ENCODE measurements around the gene DNM2.

Gene DNM2

GRCh38 chr19:10690341-10690781 is 27.5 kb upstream of the DNM2 start:
- no peak for DNase-seq (ENCODE audit: low read depth in 2 of 2)

GRCh38 chr19:10691178-10691881 is 26.5 kb upstream of the DNM2 start:
- DNase-seq (ENCODE audit: low read depth in 2 of 2): no peak

- no peak for DNase-seq (ENCODE audit: low read depth in 2 of 2)
These were observed 26.0 kb upstream of the DNM2 start for GRCh38 chr19:10691883-10692282.

DNA sequence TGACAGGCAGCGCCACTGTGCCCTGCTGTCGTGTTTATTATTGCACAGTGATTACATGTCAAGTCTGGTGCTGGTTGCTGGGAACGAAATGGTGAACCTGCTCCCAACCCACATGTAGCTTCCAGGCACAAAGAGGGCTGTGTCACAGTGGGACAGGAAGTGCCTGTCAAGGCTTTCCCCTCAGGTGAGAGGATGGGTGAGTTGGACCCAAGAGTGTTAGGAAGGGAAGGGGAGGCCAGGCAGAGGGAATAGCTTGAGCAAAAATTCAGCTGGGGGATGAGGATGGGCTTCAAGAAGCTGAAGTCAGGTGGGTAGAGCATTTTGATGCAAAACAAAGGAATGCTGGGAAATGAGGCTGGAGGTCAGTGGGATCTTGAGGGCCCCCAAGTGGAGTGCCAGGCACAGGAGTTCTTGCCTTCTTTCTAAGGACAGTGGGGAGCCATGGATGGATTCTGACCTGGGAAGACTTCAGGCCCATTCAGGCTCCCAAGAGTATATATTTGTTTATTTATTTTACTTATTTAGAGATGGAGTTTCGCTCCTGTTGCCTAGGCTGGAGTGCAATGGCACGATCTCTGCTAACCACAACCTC is 25.1 kb upstream of the DNM2 start:
- DNase-seq (ENCODE audit: low read depth in 2 of 2): no peak

GRCh38 chr19:10694706-10695307 is 23.1 kb upstream of the DNM2 start:
- no peak for DNase-seq (ENCODE audit: low read depth in 2 of 2)

GRCh38 chr19:10695401-10696398 is 22.2 kb upstream of the DNM2 start:
- DNase-seq (ENCODE audit: low read depth in 2 of 2): peak; percentile 87 to 89

GRCh38 chr19:10699650-10700335 is 18.1 kb upstream of the DNM2 start:
- peak; percentile 44 to 62 for DNase-seq (ENCODE audit: low read depth in 2 of 2)

DNA sequence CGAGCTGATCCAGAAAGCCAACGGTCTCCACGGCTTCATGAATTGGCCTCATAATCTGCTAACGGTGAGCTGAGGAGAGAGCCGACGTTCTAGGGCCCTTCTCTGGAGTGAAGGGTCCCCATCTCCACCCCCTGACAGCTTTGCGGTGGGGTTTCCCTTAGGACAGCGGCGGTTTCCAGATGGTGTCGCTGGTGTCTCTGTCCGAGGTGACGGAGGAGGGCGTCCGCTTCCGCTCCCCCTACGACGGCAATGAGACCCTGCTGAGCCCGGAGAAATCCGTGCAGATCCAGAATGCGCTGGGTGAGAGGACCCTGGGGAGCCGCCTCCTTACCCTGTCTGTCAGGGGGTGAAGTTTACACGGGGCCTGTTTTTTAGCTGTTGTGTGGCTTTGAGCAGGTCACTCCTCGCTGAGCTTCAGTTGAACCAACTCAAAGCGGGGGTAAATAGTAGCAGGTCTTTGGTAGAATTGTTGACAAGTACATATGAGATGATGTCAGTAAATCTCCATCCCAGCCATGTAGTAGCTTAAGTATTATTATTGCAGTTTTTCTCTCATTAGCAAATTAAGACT is 15.8 kb upstream of the DNM2 start:
- no peak for DNase-seq (ENCODE audit: low read depth in 2 of 2)

DNA sequence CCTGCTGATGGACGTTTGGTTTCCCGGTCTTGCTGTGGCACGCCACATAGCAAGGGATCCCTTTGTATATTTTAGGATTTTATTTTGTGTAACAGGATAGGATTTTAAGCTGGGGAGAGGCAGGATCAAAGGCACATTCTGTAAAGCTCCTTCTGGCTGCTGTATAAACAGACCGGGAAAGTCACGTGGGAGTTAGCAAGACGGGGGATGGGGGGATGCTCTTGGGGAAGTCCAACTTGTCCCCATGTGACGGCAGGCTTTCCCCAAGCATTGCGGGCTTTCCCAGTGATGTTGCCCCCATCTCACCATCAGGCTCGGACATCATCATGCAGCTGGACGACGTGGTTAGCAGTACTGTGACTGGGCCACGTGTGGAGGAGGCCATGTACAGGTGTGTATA is 10.9 kb upstream of the DNM2 start:
- no peak for DNase-seq (ENCODE audit: low read depth in 2 of 2)

- DNase-seq (ENCODE audit: low read depth in 2 of 2): no peak
These were observed 10.4 kb upstream of the DNM2 start for GRCh38 chr19:10707440-10707839.

- DNase-seq (ENCODE audit: low read depth in 2 of 2): no peak
These were observed 9.6 kb upstream of the DNM2 start for GRCh38 chr19:10708291-10708690.

DNA sequence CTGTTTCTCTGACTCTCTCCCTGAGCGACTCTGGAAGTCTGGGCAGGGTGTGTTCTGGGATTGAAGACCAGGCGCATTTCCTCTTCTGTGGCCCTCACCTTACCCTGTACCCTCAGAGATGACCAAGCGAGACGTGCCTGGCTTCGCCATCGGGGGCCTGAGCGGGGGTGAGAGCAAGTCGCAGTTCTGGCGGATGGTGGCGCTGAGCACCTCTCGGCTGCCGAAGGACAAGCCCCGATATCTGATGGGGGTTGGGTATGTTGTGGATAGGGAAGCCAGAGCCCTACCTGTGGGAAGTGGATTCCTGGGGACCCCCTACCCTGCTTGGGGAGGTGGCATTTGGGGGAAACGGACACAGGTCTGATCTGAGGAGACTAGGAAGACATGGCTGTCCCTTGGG is 5.8 kb upstream of the DNM2 start:
- no peak for DNase-seq (ENCODE audit: low read depth in 2 of 2)

DNA sequence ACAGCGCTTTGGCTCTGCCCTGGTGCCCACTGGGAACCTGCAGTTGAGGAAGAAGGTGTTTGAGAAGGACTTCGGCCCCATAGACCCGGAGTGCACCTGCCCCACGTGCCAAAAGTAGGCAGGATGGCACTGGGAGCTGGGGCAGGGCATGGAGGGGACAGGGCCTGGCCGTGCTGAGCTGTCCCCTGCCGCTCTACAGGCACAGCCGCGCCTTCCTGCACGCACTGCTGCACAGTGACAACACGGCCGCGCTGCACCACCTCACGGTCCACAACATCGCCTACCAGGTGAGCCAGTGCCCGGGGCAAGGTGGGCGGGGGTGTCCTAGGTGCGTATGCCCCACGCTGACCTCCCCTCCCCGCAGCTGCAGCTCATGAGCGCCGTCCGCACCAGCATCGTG is 5.1 kb upstream of the DNM2 start:
- no peak for DNase-seq (ENCODE audit: low read depth in 2 of 2)

DNA sequence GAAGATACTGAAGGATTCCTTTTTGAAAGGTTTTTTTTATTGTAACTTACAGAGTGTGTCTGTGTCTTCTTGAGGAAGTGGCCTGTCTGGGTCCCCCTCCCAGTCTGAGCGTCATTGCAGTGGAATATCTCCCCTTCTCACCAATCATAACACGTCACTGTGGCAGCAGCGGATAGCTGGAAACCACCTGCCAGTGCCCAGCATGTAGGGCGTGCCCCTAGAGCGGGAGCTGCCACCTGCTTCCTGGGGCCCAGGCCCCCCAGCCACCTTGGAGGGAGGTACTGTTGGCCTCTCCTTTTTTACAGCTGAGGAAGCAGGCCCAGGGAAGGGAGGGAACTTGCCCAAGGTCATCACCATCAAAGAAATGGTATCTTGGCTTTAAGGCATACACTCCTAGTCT is 4.6 kb upstream of the DNM2 start:
- no peak for DNase-seq (ENCODE audit: low read depth in 2 of 2)

- DNase-seq (ENCODE audit: low read depth in 2 of 2): no peak
These were observed 874 bp upstream of the DNM2 start for GRCh38 chr19:10717054-10717355.

GRCh38 chr19:10718205-10719196 is 622 bp downstream of the DNM2 start:
- peak in 1 of 2 donors; percentile 38 for DNase-seq (ENCODE audit: low read depth in 2 of 2)

DNA sequence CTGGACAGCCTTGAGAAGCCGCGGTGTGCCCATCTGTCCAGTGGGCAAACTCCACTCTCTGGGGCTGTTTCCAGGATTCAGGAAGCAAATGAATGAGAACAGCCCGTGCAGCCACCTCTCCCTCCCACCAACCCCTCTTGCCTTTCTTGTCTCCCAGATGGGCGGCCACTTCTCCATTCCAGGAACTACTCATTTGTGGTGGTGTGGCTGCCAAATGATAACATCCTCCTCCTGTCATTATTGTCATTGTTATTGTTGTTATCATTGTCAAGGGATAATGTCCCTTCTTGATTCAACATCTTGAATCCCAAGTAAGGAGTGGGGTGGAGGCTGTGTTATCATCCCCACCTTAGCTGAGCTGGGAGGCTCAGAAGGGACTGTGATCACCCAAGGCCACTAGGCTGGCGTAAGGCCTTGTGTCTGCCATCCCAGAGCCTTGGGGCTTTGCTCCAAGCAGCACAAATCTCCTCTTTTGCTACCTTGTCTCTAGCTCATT is 1.6 kb downstream of the DNM2 start:
- DNase-seq (ENCODE audit: low read depth in 2 of 2): no peak

DNA sequence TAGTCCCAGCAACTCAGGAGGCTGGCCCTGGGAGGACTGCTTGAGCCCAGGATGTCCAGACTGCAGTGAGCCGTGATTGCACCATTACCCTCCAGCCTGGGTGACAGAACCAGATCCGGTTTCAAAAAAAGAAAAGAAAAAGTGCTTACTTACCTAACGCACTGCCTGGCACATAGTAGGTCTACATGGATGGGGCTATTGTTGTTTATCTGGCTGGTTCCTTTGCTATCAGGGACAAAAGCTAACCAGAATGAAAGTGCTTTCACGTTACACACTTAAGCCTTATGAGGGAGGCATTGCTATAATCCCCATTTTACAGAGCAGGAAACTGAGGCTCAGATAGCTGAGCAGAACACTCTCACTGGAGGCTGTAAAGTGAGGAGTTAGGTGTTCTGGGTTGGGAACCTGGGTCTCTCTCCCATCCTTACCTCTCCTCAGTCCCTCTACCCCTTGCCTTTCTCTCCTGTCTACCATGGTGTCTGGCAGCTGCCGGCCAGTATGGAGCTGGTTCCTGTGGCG is 2.8 kb downstream of the DNM2 start:
- no peak for DNase-seq (ENCODE audit: low read depth in 2 of 2)

- DNase-seq (ENCODE audit: low read depth in 2 of 2): no peak
These were observed 5.7 kb downstream of the DNM2 start for GRCh38 chr19:10723591-10723990.

Data from stimulated activated CD8-positive, alpha-beta memory T cell treated with anti-CD3 and anti-CD28 coated beads, Interleukin-2, amount 100 ng/mL, for 48 hours (primary cell).